Thyroid gland (tissue), 4 donors: ENCODE results near the gene GRIN2A.

Experiments
- POLR2A ChIP-seq, 2 donors: fragments of 450-650 bp; IDR thresholded peaks; one replicate each; pipeline ENCODE4 v1.6.1; 2017; ENCODE audit warnings: antibody characterized with exemption in 2 of 2, mild to moderate bottlenecking in 2 of 2, moderate library complexity in 1 of 2
- TF ChIP-seq, protein P1 (sequence below), 6 experiments: fragments of 200-600 bp in 3 of 6; fragments of 450-650 bp in 3 of 6; sonication (generic) in 3 of 6; IDR thresholded peaks; one replicate each; pipeline ENCODE4 v1.5.1; 2016 to 2019; ENCODE audit warnings: antibody characterized with exemption in 6 of 6, mild to moderate bottlenecking in 2 of 6, inconsistent platforms in 1 of 6, moderate library complexity in 1 of 6

GRCh38 chr16:9708972-9709620 lies 473.1 kb downstream of the GRIN2A start:
- TF ChIP-seq, protein P1, sequence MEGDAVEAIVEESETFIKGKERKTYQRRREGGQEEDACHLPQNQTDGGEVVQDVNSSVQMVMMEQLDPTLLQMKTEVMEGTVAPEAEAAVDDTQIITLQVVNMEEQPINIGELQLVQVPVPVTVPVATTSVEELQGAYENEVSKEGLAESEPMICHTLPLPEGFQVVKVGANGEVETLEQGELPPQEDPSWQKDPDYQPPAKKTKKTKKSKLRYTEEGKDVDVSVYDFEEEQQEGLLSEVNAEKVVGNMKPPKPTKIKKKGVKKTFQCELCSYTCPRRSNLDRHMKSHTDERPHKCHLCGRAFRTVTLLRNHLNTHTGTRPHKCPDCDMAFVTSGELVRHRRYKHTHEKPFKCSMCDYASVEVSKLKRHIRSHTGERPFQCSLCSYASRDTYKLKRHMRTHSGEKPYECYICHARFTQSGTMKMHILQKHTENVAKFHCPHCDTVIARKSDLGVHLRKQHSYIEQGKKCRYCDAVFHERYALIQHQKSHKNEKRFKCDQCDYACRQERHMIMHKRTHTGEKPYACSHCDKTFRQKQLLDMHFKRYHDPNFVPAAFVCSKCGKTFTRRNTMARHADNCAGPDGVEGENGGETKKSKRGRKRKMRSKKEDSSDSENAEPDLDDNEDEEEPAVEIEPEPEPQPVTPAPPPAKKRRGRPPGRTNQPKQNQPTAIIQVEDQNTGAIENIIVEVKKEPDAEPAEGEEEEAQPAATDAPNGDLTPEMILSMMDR (IDR thresholded peaks at IDR 0.05) = no peak
- TF ChIP-seq POLR2A (IDR thresholded peaks at IDR 0.05) = no peak
